Ascending aorta (tissue), 2 donors: ENCODE measurements around the gene PDLIM1. TPM values are rescaled to one million over a fixed set of nuclear protein-coding genes. Genes with fewer than 3 reads are reported as not detected.

Experiments
- DNase-seq, 2 donors: peaks; one replicate each; pipeline ENCODE4 v3.0.0-alpha.2; 2019; ENCODE audit warnings: low spot score in 2 of 2
- H3K27ac ChIP-seq, 2 donors: fragments of 200-600 bp; sonication (generic); one replicate each; pipeline ENCODE4 v1.5.1; 2016 to 2017; ENCODE audit warnings: mild to moderate bottlenecking in 1 of 2
- H3K27me3 ChIP-seq: fragments of 200-600 bp; sonication (generic); one replicate; pipeline ENCODE4 v1.5.1; 2017
- H3K36me3 ChIP-seq, 2 donors: fragments of 200-600 bp; sonication (generic); one replicate each; pipeline ENCODE4 v1.5.1; 2016
- H3K4me1 ChIP-seq, 2 donors: fragments of 200-600 bp; sonication (generic); one replicate each; pipeline ENCODE4 v1.5.1; 2016 to 2017; ENCODE audit warnings: mild to moderate bottlenecking in 1 of 2
- H3K4me3 ChIP-seq, 2 donors: fragments of 200-600 bp; sonication (generic); one replicate each; pipeline ENCODE4 v1.5.1; 2016 to 2017; ENCODE audit warnings: mild to moderate bottlenecking in 1 of 2
- H3K9me3 ChIP-seq, 2 donors: fragments of 200-600 bp; sonication (generic); one replicate each; pipeline ENCODE4 v1.5.1; 2016
- CTCF ChIP-seq, 3 experiments: fragments of 200-600 bp in 2 of 3; fragments of 450-650 bp in 1 of 3; sonication (generic) in 2 of 3; IDR thresholded peaks; one replicate each; pipeline ENCODE4 v1.5.1; 2016 to 2019; ENCODE audit warnings: antibody characterized with exemption in 3 of 3, mild to moderate bottlenecking in 1 of 3, moderate library complexity in 1 of 3
- intact Hi-C: fragments of 100-400 bp; cut with DNase I; formaldehyde crosslinking; loops from one replicate; pipeline ENCODE4 v1.15.1; 2023
- total RNA-seq: library from RNA; depleted of rRNA; stranded (reverse); fragments of >200 nt; gene quantifications from one replicate; pipeline ENCODE4 v1.1.0, GENCODE V29; 2016

Gene PDLIM1
- total RNA-seq, 1 donor from 2014 or later: 191 TPM

DNA sequence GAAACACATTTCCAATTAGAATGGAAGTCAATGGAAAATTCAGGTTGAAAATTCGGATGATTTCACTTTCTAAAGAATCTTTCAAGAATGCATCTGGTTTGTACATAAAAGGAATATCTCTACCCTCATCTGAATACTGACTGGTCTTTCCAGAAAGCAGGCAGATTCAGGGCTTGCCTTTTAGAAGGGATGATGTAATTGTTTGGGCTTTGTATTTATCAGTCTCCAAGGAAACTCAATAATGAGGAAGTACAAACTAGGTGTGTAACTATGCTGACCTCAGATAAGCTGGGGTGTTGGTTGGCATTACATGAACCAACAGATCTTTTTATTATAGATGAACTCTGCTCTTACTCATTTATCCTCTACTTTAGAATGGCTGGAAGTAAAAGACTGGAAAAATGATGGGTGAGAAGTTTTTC, 24.1 kb downstream of the PDLIM1 start:
- H3K9me3 ChIP-seq: no peaks in the 10 kb centered on the region
- intact Hi-C loops: no loop called here
- no peaks in the 10 kb centered on the region for H3K27me3 ChIP-seq
- H3K27ac ChIP-seq: peak overlapping the region; percentile 74 to 84
- no peak overlapping the region for H3K4me3 ChIP-seq
- H3K36me3 ChIP-seq: peaks cover 9 to 48% of the 10 kb centered on the region in 2 donors
- no peak for TF ChIP-seq CTCF (IDR thresholded peaks at IDR 0.05)
- peaks cover 5 to 41% of the 10 kb centered on the region in 2 donors for H3K4me1 ChIP-seq
- DNase-seq: no peak

GRCh38 chr10:95265572-95265971, 25.2 kb downstream of the PDLIM1 start:
- Histone ChIP-seq H3K4me1 (peaks cover 9 to 49% of the 10 kb centered on the region in 2 donors), H3K36me3 (peaks cover 9 to 39% of the 10 kb centered on the region in 2 donors), H3K4me3 (no peak overlapping the region), H3K27me3 (no peaks in the 10 kb centered on the region), H3K27ac (peak overlapping the region; percentile 74 to 84), H3K9me3 (no peaks in the 10 kb centered on the region)
- no peak for DNase-seq
- intact Hi-C loops: no loop called here
- no peak for TF ChIP-seq CTCF (IDR thresholded peaks at IDR 0.05)

- no peak for TF ChIP-seq CTCF (IDR thresholded peaks at IDR 0.05)
- peak overlapping the region in 1 of 2 donors; percentile 1 for H3K27ac ChIP-seq
- H3K27me3 ChIP-seq: no peaks in the 10 kb centered on the region
- H3K4me1 ChIP-seq: peaks cover 9 to 55% of the 10 kb centered on the region in 2 donors
- intact Hi-C loops: no loop called here
- H3K9me3 ChIP-seq: no peaks in the 10 kb centered on the region
- peaks cover 9 to 38% of the 10 kb centered on the region in 2 donors for H3K36me3 ChIP-seq
- no peak for DNase-seq
- no peak overlapping the region for H3K4me3 ChIP-seq
These were observed 26.4 kb downstream of the PDLIM1 start for GRCh38 chr10:95264227-95265051.

DNA sequence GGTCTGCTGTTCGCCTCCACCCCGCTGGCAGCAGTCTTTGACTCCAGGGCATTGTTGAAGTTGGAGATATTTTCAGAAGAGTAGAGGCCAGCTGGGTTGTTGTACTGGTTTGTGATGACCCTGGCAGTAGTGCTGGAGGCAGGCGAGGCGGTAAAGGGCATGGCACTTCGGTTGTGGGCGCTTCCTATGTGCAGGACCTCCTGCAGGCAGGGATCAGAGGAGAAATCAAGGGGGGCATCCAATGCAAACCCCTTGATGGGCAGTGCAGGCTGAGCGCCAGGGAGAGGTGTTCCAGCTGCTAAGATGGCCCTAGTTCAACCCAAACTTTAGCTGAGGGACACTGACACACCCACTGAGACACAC, 27.0 kb downstream of the PDLIM1 start:
- H3K27me3 ChIP-seq: no peaks in the 10 kb centered on the region
- H3K27ac ChIP-seq: peak overlapping the region in 1 of 2 donors; percentile 1
- TF ChIP-seq CTCF (IDR thresholded peaks at IDR 0.05): no peak
- intact Hi-C loops: no loop called here
- peaks cover 9 to 42% of the 10 kb centered on the region in 2 donors for H3K36me3 ChIP-seq
- no peak for DNase-seq
- H3K4me1 ChIP-seq: peaks cover 9 to 51% of the 10 kb centered on the region in 2 donors
- H3K4me3 ChIP-seq: no peak overlapping the region
- no peaks in the 10 kb centered on the region for H3K9me3 ChIP-seq

DNA sequence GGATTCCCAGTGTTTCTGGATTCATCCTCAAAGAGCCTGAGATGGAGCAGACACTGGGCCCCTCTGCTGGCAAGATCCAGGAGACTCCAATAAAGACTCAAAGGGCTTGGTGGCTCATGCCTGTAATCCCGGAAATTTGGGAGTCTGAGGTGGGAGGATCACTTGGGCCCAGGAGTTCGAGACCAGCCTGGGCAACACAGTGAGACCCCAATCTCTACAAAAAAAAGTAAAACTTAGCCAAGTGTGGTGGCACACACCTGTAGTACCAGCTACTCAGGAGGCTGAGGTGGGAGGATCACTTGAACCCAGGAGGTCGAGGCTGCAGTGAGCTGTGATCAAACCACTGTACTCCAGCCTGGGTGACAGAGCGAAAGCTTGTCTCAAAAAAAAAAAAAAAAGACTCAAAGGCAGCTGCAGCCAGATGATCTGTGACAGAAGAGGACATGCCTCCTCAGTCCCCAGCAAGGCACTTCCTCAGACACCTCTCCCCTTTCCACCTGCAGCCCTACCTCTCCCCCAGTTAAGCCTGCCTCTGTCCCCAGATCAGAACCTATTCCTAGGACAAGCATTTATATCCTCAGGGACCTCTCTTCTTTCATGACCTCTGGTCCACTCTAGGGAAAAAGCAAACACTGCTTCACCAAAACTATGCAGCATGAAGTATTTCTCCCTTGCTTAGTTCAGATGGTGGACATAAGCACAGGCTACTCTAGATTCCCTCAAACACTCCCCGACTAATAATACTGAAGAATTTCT, 27.9 kb downstream of the PDLIM1 start:
- Histone ChIP-seq H3K4me3 (no peak overlapping the region), H3K27ac (peak overlapping the region; percentile 7 to 53), H3K9me3 (no peaks in the 10 kb centered on the region), H3K27me3 (no peaks in the 10 kb centered on the region), H3K36me3 (peaks cover 10 to 51% of the 10 kb centered on the region in 2 donors), H3K4me1 (peaks cover 9 to 42% of the 10 kb centered on the region in 2 donors)
- no peak for DNase-seq
- intact Hi-C loops: no loop called here
- TF ChIP-seq CTCF (IDR thresholded peaks at IDR 0.05): no peak
